ENCODE measurements around the gene CRHR2. TPM values are rescaled to one million over a fixed set of nuclear protein-coding genes. Genes with fewer than 3 reads are reported as not detected.

The CRHR2 gene
- polyA plus RNA-seq, 1 experiment, result not detected

GRCh38 chr7:30656006-30656957, 26.0 kb downstream of the CRHR2 start:
- ChIA-PET POLR2A (no interaction called here), CTCF (no interaction called here)
- no peak overlapping the region for H3K4me3 ChIP-seq (ENCODE audit: low read depth, low read length)
- DNase-seq (ENCODE audit: low read depth), result no peak
- H3K27me3 ChIP-seq (ENCODE audit: control insufficient read depth, insufficient read depth, low read length), result no peaks in the 10 kb centered on the region
- no peaks in the 10 kb centered on the region for H3K36me3 ChIP-seq (ENCODE audit: control insufficient read depth, insufficient read depth, low read length)
- no peak for TF ChIP-seq CTCF (IDR thresholded peaks at IDR 0.05; ENCODE audit: insufficient read depth, low read depth, low read length)

GRCh38 chr7:30655096-30655970, 26.9 kb downstream of the CRHR2 start:
- Histone ChIP-seq H3K4me3 (ENCODE audit: low read depth, low read length) (no peak overlapping the region), H3K36me3 (ENCODE audit: control insufficient read depth, insufficient read depth, low read length) (peaks cover 3% of the 10 kb centered on the region; the same call in 1 of the 2 replicates), H3K27me3 (ENCODE audit: control insufficient read depth, insufficient read depth, low read length) (no peaks in the 10 kb centered on the region)
- no peak for DNase-seq (ENCODE audit: low read depth)
- POLR2A ChIA-PET, result no interaction called here
- no peak for TF ChIP-seq CTCF (IDR thresholded peaks at IDR 0.05; ENCODE audit: insufficient read depth, low read depth, low read length)
- CTCF ChIA-PET, result interaction anchor here (1.3 to 1.6 kb wide), 2 partner anchors 9 to 11 kb away, joined by 3 to 4 read pairs; no protein-coding TSS in a partner anchor

GRCh38 chr7:30654296-30655090, 27.8 kb downstream of the CRHR2 start:
- Histone ChIP-seq H3K4me3 (ENCODE audit: low read depth, low read length) (no peak overlapping the region), H3K27me3 (ENCODE audit: control insufficient read depth, insufficient read depth, low read length) (no peaks in the 10 kb centered on the region), H3K36me3 (ENCODE audit: control insufficient read depth, insufficient read depth, low read length) (peaks cover 3% of the 10 kb centered on the region; the same call in 1 of the 2 replicates)
- TF ChIP-seq CTCF (IDR thresholded peaks at IDR 0.05; ENCODE audit: insufficient read depth, low read depth, low read length), result no peak
- DNase-seq (ENCODE audit: low read depth), result no peak
- ChIA-PET POLR2A (no interaction called here), CTCF (interaction anchor here (1.3 to 1.6 kb wide), 2 partner anchors 10 kb away, joined by 3 to 4 read pairs; no protein-coding TSS in a partner anchor)

GRCh38 chr7:30652698-30653641, 29.3 kb downstream of the CRHR2 start:
- Histone ChIP-seq H3K4me3 (ENCODE audit: low read depth, low read length) (no peak overlapping the region), H3K36me3 (ENCODE audit: control insufficient read depth, insufficient read depth, low read length) (peaks cover 3% of the 10 kb centered on the region; the same call in 1 of the 2 replicates), H3K27me3 (ENCODE audit: control insufficient read depth, insufficient read depth, low read length) (no peaks in the 10 kb centered on the region)
- ChIA-PET CTCF (no interaction called here), POLR2A (no interaction called here)
- TF ChIP-seq CTCF (IDR thresholded peaks at IDR 0.05; ENCODE audit: insufficient read depth, low read depth, low read length), result no peak
- DNase-seq (ENCODE audit: low read depth), result no peak

All from BJ (cell line).